Peyer's patch (tissue), 4 donors: ENCODE measurements around the gene WWP2.

Source experiments
- POLR2A ChIP-seq, 2 donors: fragments of 450-650 bp; IDR thresholded peaks; one replicate each; pipeline ENCODE4 v1.5.1; 2017; ENCODE audit warnings: antibody characterized with exemption in 2 of 2, mild to moderate bottlenecking in 2 of 2, moderate library complexity in 2 of 2
- TF ChIP-seq, protein P1 (sequence below), 6 experiments: fragments of 450-650 bp in 4 of 6; fragments of 200-600 bp in 2 of 6; sonication (generic) in 1 of 6; IDR thresholded peaks; one replicate each; pipeline ENCODE4 v1.5.1; 2017 to 2019; ENCODE audit warnings: antibody characterized with exemption in 6 of 6, mild to moderate bottlenecking in 3 of 6, moderate library complexity in 1 of 6

DNA sequence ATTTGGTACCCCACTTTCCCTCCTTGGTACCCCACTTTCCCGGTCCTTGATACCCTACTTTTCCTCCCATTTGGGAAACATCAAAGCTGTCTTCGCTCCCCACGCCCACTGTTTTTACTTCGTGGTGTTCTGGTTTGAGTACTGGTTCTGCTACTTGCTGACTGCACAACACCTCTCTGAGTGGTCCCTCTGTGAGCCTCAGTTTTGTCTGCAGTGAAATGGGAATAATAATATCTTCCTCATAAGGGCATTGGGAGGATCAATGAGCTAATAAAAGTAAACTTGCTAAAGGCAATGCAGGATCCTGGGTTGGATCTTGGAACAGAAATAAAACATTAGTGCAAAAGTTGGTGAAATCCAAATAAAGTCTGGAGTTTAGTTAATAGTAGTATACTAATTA is 119.0 kb downstream of the WWP2 start:
- no peak for TF ChIP-seq POLR2A (IDR thresholded peaks at IDR 0.05)
- TF ChIP-seq, protein P1, sequence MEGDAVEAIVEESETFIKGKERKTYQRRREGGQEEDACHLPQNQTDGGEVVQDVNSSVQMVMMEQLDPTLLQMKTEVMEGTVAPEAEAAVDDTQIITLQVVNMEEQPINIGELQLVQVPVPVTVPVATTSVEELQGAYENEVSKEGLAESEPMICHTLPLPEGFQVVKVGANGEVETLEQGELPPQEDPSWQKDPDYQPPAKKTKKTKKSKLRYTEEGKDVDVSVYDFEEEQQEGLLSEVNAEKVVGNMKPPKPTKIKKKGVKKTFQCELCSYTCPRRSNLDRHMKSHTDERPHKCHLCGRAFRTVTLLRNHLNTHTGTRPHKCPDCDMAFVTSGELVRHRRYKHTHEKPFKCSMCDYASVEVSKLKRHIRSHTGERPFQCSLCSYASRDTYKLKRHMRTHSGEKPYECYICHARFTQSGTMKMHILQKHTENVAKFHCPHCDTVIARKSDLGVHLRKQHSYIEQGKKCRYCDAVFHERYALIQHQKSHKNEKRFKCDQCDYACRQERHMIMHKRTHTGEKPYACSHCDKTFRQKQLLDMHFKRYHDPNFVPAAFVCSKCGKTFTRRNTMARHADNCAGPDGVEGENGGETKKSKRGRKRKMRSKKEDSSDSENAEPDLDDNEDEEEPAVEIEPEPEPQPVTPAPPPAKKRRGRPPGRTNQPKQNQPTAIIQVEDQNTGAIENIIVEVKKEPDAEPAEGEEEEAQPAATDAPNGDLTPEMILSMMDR (IDR thresholded peaks at IDR 0.05): no peak
